Right atrium auricular region (tissue), 2 donors: ENCODE measurements around the gene SEC31A. TPM values are rescaled to one million over a fixed set of nuclear protein-coding genes. Genes with fewer than 3 reads are reported as not detected.

Experiments
- DNase-seq: peaks from one replicate; pipeline ENCODE4 v3.0.0-alpha.2; 2019; ENCODE audit warnings: low spot score
- H3K27ac ChIP-seq, 2 donors: fragments of 200-600 bp; sonication (generic); 1 replicate in 1 of 2; 2 replicates in 1 of 2; pipeline ENCODE4 v1.5.1; 2016 to 2019
- H3K27me3 ChIP-seq, 2 donors: fragments of 200-600 bp; sonication (generic); one replicate each; pipeline versions ENCODE4 v1.5.1 to v1.6.0; 2017 to 2019
- H3K36me3 ChIP-seq: fragments of 200-600 bp; sonication (generic); one replicate; pipeline ENCODE4 v1.5.1; 2016
- H3K4me1 ChIP-seq, 2 donors: fragments of 200-600 bp; sonication (generic); one replicate each; pipeline versions ENCODE4 v1.5.1 to v1.6.0; 2017 to 2019
- H3K4me3 ChIP-seq, 2 donors: fragments of 200-600 bp; sonication (generic); 1 replicate in 1 of 2; 2 replicates in 1 of 2; pipeline ENCODE4 v1.5.1; 2017 to 2019; ENCODE audit warnings: mild to moderate bottlenecking in 1 of 2, moderate library complexity in 1 of 2
- H3K9me3 ChIP-seq, 2 donors: fragments of 200-600 bp; sonication (generic); one replicate each; pipeline ENCODE4 v1.5.1; 2019
- total RNA-seq, 2 donors: library from RNA; depleted of rRNA; stranded (reverse); fragments of >200 nt; gene quantifications; one replicate each; pipeline ENCODE4 v1.1.0, GENCODE V29; 2016
- TF ChIP-seq, protein P1 (sequence below), 2 donors: fragments of 200-600 bp; sonication (generic); IDR thresholded peaks; one replicate each; pipeline ENCODE4 v1.5.1; 2019; ENCODE audit warnings: antibody characterized with exemption in 2 of 2

The SEC31A gene
- total RNA-seq, 2 donors from 2014 or later, result 107 to 116 TPM

DNA sequence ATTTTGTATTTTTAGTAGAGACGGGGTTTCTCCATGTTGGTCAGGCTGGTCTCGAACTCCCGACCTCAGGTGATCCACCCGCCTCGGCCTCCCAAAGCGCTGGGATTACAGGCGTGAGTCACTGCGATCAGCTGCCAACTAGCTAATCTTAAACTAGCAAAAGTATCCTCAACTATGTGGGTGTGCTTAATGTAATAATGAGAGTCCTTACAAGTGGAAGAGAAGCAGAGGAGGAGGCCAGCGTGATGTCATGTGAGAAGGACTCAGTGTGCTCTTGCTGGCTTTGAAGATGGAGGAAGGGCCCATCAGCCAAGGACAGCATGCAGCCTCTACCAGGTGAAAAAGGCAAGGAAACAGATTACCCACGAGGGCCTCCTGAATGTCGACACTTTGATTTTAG is 111.9 kb downstream of the SEC31A start:
- Histone ChIP-seq H3K4me3 (no peak overlapping the region), H3K4me1 (peaks cover 0 to 18% of the 10 kb centered on the region in 2 donors), H3K36me3 (no peaks in the 10 kb centered on the region), H3K27ac (no peak overlapping the region), H3K27me3 (no peaks in the 10 kb centered on the region), H3K9me3 (no peaks in the 10 kb centered on the region)
- TF ChIP-seq, protein P1, sequence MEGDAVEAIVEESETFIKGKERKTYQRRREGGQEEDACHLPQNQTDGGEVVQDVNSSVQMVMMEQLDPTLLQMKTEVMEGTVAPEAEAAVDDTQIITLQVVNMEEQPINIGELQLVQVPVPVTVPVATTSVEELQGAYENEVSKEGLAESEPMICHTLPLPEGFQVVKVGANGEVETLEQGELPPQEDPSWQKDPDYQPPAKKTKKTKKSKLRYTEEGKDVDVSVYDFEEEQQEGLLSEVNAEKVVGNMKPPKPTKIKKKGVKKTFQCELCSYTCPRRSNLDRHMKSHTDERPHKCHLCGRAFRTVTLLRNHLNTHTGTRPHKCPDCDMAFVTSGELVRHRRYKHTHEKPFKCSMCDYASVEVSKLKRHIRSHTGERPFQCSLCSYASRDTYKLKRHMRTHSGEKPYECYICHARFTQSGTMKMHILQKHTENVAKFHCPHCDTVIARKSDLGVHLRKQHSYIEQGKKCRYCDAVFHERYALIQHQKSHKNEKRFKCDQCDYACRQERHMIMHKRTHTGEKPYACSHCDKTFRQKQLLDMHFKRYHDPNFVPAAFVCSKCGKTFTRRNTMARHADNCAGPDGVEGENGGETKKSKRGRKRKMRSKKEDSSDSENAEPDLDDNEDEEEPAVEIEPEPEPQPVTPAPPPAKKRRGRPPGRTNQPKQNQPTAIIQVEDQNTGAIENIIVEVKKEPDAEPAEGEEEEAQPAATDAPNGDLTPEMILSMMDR (IDR thresholded peaks at IDR 0.05), result no peak
- no peak for DNase-seq

DNA sequence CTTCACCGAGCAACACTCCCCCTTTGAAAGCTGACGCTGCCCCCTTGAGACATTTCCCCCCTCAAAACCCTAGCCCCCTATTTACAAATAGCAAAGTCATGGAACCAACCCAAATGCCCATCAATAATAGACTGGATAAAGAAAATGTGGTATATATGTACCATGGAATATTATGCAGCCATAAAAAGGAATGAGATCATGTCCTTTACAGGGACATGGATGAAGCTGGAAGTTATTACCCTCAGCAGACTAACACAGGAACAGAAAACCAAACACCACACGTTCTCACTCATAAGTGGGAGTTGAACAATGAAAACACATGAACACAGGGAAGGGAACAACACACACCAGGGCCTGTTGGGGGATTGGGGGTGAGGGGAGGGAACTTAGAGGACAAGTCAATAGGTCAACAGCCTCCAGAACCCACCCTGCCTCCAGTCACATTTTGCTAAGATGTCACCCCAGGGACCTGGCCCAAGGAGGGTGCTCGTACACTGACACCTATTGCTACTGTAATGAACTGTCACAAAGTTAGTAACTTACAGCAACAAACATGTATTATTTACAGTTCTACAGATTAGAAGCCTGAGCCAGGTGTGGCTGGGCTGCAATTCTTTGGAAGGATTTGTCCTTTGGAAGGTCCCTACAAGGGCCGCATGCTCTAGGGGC is 113.0 kb downstream of the SEC31A start:
- peaks cover 0 to 18% of the 10 kb centered on the region in 2 donors for H3K4me1 ChIP-seq
- no peaks in the 10 kb centered on the region for H3K9me3 ChIP-seq
- DNase-seq, result no peak
- no peak overlapping the region for H3K27ac ChIP-seq
- no peak overlapping the region for H3K4me3 ChIP-seq
- no peaks in the 10 kb centered on the region for H3K27me3 ChIP-seq
- TF ChIP-seq, protein P1 (IDR thresholded peaks at IDR 0.05), result no peak
- no peaks in the 10 kb centered on the region for H3K36me3 ChIP-seq

DNA sequence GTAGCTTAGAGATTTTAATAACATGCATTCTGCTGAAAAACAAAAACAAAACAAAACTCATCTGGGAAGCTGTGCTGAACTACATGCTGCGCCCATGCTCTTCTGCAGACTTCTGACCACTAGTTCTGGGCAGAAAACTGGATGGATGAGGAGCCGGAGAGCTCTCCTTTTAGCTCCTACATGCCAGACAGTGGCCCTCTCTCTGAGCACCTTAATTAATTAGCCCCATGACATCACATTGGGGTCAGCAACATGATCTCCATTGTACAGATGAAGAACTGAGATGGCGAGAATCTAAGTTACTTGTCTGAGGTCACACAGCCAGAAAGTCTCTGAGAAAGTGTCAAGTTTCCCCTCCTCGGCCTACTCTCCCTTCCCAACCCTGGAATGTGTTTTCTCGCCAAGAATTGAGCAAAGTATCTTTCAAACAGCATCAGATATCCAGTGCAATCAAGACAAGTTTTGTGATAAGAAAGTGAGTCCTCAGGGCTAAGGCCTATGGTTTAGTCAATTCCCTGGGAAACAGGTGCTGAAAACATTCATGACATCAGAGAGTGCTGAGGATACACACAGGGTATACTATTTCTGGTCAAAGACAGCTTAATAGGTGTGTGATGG is 113.9 kb downstream of the SEC31A start:
- DNase-seq, result no peak
- H3K27me3 ChIP-seq, result no peaks in the 10 kb centered on the region
- no peaks in the 10 kb centered on the region for H3K9me3 ChIP-seq
- H3K4me1 ChIP-seq, result peaks cover 0 to 18% of the 10 kb centered on the region in 2 donors
- TF ChIP-seq, protein P1 (IDR thresholded peaks at IDR 0.05), result no peak
- H3K36me3 ChIP-seq, result no peaks in the 10 kb centered on the region
- no peak overlapping the region for H3K27ac ChIP-seq
- no peak overlapping the region for H3K4me3 ChIP-seq

DNA sequence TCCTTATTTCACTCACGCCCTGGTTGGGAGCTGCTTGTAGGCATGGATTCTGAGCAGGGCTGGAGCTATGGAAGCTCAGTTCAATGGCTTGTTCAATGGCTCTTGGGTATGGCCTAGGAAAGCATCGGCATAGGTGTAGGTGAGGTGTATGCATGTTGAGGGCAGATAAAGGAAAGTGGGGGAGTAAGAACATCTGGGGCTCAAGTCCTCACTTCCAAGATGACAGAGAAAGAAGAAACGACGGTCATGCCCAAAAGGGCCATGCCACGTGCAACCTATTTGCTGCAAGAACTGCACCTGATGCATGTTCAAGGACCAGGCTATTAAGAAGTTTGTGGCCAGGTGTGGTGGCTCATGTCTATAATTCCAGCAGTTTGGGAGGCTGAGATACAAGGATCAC is 115.7 kb downstream of the SEC31A start:
- H3K9me3 ChIP-seq, result no peaks in the 10 kb centered on the region
- TF ChIP-seq, protein P1 (IDR thresholded peaks at IDR 0.05), result no peak
- H3K36me3 ChIP-seq, result no peaks in the 10 kb centered on the region
- H3K4me3 ChIP-seq, result no peak overlapping the region
- H3K27me3 ChIP-seq, result no peaks in the 10 kb centered on the region
- no peak for DNase-seq
- no peak overlapping the region for H3K27ac ChIP-seq
- H3K4me1 ChIP-seq, result peaks cover 0 to 7% of the 10 kb centered on the region in 2 donors

DNA sequence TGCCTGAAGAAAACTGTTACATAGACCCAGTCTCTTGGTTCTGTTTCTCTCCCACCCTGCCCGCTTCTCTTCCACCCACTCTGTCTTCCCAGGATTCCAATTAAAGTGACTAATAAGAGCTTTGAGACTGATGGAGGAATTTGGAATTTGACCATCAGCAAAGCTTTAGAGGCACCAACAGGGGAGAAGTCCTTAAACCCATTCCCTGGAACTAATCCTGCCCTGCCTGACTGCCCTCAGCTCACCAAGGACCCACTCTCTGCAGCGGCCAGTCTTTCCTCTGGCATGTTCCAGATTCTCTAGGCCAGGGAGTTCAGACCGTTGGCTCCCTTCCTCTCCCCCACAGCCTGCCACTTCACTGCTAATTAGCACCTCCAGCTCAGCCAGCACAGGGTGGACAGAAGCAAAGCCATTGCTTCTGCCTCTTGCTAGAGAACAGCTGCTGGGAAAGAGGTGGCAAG is 116.2 kb downstream of the SEC31A start:
- Histone ChIP-seq H3K36me3 (no peaks in the 10 kb centered on the region), H3K27ac (no peak overlapping the region), H3K4me3 (no peak overlapping the region), H3K9me3 (no peaks in the 10 kb centered on the region), H3K27me3 (no peaks in the 10 kb centered on the region), H3K4me1 (peaks cover 0 to 7% of the 10 kb centered on the region in 2 donors)
- TF ChIP-seq, protein P1 (IDR thresholded peaks at IDR 0.05), result no peak
- DNase-seq, result no peak
